NCI-H2107 (cell line): Measurements from ENCODE around the gene AJAP1.

Experiments
- DNase-seq: peaks from one replicate; lab custom pipeline; 2025; lab: John Stamatoyannopoulos, UW

AJAP1 gene

DNA sequence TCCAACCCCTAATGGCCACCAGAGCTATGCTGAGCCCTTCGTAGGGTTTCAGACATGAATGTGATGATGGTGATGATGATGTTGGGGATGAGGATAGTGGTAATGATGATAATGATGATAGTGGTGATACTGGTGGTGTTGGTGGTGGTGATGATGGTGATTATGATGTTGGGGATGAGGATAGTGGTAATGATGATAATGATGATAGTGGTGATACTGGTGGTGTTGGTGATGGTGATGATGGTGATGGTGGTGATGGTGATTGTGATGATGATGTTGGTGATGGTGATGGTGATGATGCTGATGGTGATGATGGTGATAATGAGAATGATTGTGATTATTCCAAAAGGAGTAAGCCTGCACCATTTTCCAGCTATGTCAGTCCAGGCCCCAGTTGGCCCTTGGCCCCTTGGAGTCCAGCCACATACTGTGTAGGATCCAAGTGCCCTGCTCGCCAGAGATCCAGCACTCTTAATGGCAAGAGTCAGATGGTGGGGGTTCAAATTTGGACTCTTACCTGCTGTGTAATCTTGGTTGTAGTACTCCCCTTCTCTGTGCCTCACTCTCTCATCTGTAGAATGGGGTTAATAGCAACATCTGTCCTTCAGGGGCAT, 28.3 kb downstream of the AJAP1 start:
- DNase-seq = no peak

DNA sequence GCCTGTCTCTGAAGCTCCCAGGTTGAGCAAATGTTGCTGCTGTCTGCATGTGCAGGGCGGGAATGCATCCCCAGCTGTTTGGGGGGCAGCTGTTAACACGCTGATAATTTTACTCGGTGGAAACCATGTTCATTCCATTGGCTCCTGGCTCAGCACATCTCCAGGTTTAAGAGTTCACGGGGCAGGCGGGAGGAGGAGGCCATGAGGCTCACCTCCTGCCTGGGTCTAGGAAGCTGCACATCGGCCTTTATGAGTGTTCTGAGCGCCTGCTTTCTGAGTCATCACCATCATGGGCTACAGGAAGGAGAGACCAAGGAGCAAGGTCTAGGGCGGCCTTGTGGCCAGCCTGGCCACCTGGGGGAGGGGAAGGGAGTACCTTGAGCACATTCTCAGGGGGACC, 29.7 kb downstream of the AJAP1 start:
- DNase-seq = no peak

DNA sequence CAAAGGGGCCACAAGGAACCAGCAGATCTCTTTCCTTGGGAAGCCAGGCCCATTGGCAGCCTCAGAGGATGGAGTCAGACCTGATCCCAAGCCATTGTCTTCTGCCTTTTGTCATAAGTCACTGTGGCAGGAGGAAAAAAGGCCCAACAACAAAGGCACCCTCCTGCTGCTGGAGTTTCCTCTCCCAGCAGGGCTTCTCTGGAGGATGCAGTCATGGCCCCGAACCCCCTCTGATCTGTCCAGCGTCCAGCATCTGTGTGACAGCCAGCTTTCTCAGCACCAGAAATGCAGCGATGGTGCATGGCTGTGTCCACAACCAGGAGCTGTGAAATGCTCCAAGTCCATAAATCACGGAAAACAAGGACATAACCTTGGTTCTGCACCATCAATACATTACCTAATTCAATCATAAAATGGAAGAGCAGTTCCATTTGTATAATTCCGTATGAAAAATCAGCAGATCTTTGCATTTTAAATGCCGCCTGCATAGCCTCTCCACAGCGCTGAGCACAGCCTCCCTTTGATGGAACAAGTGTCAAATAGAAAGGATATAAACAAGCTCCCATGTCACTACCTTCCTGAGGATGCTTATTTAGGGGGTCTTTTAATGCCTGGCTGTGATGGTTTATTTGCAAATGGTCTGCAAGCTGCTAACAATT, 30.6 kb downstream of the AJAP1 start:
- no peak for DNase-seq

DNA sequence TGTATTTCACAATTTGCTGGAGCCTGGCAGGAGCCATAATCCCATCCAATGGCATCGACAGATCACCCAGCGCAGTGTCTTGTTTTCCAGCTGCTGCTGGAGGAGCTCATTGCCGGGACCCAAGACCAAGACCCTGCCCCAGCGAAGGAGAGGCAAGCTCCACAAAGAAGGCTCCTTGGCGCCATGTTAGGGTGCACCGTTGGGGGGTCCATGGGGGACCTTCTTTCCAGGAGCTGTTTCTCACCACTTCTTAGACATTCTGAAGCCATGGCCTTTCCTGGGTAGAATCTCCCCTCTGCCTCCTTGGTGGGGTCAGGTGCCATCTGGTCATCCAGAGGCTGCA, 31.1 kb downstream of the AJAP1 start:
- no peak for DNase-seq

DNA sequence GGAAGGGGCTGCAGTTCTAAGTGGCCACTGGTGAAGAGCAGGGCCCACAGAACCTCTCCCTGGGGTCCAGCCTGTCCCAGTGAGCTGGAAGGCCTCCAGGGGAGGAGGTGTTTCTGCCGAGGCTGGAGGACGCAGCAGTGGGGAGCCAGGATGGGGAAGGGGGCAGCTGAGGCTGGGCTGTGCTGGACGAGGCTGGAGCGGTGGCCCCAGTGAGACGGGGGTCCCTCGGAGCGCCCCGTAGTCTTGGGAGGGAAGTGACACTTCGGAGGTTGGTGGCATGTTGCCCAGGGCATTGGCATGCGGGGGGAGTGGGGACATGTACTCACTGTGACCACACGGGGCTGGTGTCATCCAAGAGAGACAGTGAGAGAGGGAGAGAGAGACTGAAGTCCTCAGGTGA, 33.5 kb downstream of the AJAP1 start:
- no peak for DNase-seq

DNA sequence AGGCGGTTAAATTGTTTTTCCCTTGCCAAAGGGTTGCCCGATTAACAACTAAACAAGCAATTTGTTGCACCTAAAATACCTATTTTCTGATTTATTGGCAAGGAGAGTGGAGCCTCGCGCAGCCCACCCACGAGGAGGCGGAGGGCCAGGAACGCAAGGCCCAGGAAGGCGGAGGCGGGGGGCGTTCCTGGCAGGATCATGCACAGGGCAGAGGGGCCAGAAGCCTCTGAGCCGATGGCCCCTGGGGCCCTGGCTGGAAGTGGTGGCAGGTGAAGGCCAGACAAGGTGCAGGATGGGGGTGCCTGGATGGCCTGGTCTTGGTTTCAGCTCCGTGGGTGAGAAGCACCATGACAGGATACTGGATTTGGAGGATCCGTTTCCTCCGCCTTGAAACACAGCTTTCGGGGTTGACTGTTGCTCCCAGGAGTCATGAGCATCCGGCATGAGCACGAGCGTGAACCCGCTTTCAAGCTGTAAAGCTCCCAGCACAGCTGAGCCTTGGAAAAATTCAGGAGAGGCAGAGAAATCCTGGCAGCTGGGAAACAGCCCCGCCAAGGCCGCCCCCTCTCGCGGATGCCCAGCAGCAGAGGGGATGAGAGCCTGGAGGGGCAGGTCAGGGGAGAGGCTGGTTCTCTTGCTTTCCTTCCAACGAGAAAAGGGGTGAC, 35.0 kb downstream of the AJAP1 start:
- DNase-seq = no peak

DNA sequence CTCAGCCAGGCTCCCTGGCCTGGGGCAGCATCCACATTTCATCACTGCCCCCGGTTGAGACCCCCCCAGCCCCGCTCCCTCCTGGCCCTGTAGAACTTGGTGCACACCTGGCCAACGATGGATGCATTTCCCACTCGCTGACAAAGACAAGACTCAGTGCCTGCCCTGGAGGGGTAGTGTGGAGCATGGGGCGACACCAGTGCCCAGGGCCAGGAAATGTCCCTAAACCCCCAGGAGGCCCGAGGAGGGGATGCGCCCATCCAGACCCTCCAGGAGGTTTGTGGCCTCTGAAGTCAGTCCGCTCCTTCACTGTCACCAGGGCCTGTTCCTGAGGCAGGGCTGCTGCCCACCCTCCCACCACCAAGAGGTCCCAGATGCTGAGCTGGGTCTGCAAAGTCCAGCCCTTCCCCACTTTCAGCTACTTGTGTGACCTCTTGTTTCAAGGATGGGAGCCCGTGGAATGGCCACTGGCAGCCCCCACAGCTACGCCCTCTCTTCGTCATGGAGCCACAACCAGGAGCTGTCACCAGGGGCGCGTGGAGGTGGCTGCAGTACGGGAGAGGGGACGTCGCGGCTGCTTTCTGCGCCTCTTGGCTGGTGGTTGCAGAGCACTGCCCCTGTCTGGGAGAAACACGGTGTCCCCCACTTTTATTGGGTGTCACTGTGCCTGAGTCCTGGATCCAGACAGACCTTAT, 35.7 kb downstream of the AJAP1 start:
- DNase-seq = no peak

DNA sequence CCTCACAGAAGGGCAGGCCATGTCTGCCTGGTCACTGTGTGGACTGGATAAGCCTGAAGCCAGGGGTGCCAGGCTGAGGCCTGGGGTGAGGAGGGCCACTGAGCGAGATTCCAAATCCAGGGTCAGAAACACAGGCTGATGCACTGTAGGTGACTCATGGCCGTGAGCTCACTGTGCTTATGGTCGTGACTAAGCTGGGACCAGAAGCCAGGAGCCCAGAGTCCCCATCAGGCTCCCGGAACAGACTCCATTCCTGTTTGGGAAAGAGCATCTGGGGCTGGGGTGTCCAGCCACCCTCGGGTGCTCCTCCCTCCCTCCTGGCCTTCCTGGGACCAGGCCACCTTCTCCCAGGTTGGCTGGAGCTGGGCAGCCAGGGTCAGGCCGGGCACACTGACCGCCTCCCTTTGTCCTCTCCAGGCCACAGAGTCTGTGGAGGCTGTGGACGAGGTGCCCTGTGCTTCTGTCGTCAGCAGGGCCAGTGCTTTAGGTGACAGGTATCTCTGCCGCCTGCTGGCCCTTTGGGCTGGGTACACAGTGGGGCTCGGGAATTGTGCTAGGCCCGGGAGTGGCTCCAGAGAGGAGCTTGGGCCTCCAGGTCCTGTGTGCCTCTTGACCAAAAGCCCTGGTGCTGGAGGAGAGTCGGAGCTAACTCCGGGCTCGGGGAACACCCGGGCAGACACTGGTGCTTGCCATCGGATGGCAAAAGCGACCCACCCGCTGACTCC, 36.7 kb downstream of the AJAP1 start:
- no peak for DNase-seq

DNA sequence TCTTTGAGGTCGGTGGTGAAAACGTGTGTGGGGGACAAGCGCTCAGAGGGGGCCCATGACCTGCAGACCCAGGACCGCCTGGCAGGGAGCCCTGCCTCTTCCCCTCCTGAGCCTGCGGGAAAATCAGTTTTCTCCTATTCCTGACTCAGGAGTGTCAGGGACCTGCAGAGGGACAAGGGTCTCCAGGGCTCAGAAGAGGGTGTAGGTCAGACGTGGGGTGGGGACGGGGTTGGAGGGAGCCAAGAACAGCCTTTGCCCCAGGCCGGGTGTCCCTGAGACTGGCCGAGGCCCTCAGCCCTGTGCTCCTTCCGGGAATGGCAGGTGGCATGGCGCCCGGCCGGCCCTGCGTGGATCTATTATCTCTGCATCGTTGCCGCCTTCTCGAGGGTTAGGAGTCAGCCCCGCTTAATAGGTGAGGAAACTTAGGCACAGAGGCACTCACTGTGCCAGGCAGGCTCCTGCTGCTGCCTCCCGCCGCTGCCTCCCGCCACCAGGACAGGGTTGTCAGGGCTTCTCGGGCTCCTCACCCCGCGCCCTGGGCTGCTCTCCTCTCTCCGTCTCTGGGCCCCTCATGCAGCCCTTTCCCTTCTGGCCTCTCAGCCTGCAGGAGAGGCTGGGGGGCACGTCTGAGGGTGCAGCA, 37.5 kb downstream of the AJAP1 start:
- no peak for DNase-seq

DNA sequence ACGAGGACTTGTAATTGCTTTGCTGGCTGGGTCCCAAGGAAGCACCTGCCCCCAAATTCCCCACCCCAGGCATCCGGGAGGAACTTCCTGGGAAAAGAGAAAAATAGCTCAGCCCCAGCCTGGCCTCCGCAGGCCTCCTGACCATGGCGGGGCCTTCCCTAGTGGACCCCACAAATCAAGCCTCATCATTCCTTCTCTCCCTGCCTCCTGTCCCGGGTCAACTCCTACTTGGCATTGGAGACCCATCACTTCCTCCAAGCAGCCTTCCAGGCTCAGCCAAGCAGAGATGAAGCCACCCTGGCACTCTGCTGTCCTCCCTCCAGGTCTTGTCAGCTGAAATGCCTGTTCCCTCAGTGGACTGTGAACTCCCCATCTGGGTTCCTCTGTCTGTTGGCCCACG, 38.0 kb downstream of the AJAP1 start:
- DNase-seq = no peak

DNA sequence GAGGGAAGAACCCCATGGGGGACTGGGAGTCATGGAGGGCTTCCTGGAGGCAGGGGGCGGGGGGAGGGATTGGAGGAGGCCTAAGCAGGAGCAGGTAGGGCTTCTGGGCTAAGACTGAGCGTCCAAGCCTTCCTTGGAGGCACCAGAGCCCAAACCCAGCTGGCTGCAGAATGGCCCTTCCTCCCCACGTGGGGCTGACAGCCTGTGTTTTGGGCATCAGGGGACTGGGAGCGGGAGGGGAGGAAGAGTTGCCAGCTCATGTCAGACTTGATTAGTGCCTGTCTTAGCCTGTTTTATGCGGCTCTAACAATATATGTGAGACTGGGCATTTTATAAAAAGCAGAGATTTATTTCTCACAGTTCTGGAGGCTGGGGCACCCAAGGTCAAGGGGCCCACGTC, 38.9 kb downstream of the AJAP1 start:
- DNase-seq = no peak

DNA sequence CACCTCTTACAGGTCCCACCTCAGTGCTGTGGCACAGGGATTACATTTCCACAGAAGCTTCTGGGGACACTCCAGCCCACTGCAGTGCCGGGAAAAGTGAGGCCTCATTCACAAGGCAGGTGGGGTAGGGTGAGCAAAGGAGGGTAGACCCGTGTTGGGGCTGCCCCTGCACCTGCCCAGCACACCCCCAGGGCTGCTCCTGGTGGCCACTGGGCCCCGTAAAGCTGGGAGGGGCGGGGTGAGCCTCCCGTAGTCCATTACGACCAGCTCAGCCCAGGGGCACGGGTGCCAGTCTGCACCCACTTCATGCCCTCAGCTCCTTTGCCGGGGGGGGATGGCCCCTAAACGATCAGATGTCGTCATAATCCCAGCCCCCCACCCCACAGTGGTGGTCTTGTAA, 39.5 kb downstream of the AJAP1 start:
- DNase-seq = no peak

DNA sequence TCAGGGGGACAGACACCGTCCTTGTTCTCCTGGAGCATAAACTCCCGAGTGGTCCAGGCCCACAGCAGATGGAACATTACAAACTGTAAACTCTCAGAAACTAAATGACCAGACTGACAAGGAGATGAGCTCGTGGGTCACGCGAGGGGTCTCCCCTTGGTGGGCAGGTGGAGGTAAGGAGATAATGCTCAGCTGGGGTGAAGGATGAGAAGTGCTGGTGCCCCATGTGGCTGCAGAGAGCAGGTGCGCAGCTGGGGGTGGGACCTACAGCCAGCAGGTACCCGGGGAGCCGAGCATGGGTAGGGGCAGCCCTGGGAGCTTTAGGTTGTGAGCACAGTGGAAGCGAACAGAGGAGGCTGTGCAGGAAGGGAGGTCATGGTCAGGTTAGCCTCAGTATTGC, 40.1 kb downstream of the AJAP1 start:
- DNase-seq = no peak

DNA sequence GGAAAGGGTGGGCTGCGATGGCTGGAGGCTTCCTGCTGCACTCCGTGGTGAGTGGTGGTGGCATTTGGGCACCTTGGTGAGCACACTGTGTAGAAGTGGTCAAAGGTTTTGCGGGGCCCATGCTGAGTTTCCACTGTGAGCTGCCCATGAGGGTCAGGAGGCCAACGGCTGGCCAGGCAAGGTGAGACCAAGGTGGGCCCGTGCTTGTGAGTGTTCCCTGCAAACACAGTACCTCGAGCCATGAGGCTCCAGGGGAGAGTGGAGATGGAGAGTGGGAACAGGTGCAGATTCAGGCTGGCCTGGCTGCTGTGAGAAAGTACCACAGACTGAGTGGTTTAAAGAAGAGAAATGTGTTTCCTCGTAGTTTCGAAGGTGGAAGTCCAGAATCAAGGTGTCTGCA, 40.8 kb downstream of the AJAP1 start:
- no peak for DNase-seq

DNA sequence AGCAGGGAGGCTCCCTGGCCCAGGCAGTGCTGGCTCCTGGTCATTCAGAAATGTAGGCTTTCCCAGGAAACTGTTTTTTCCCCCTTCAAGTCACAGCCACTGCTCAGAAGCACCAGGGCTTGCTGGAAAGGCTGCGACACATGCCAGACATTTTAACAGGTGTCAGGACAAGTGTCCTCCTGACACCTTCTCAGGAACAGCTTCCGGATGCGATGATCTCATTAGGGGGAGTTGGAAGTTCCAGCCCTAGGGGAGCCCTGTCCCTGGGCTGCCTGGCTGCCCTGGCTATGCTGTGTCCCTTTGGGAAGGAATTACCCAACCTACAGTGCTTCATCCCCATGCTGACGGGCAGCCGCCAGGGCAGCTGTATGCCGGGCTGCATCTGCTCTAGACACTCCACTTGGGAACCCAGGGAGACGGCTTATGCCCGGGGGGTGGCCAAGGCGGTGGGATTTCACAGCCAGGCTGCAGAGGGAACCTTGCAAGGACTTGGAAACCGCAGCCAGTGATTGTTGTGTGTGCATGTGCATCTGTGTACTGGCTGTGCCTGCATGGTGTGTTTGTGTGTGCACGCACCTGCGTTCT, 41.8 kb downstream of the AJAP1 start:
- no peak for DNase-seq

DNA sequence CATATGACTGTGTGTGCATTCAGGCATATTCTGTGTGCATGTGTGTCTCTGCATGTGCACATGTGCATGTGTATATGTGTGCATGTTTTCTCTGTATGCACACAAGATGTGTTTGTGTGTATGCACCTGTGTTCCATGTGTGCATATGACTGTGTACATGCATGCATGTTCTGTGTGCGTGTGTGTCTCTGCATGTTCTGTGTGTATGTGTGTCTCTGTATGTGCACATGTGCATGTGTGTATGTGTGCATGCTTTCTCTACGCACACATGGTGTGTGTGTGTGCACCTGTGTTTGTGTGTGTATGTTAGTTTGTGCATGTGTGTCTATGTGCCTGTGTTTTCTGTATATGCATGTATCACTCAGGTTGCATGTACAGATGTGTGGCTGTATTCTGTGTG, 42.3 kb downstream of the AJAP1 start:
- no peak for DNase-seq

DNA sequence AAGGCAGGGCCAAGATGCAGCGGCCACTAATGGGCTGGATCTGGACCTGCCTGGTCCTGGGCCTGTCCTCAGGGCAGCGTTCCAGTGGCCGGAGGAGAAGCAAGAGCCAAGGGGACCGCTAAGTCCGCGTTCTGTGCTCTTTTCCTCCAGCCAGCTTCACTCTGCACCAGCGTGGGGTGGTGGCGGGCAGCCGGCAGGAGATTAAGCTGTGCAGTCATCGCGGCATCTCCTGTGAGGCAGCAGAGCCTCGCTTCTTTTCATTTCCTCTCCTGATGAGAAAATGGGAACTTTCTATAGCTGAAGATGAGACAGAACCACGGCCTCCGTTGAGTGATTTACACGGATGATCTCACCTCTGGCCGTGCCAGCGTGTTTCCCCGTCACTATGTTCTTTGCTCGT, 43.4 kb downstream of the AJAP1 start:
- DNase-seq = no peak

DNA sequence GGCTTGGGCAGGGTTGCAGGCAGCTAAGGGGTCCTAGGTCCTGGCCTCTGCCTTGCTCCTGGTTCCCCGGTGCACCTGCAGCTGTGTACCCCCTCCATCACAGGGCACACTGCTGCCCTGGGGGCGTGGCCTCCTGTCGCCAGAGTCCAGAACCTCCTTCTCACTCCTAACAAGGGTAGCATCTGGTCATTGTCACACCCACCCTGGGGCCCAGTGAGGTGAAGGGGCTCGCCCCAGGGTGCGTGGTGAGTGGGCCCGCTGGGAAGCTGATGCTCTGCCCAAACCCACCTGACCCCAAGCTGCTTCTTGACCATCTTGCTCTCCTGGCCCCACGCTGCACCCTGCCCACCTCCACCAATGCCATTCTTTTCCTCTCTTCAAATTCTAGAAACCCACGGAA, 44.5 kb downstream of the AJAP1 start:
- DNase-seq = no peak

DNA sequence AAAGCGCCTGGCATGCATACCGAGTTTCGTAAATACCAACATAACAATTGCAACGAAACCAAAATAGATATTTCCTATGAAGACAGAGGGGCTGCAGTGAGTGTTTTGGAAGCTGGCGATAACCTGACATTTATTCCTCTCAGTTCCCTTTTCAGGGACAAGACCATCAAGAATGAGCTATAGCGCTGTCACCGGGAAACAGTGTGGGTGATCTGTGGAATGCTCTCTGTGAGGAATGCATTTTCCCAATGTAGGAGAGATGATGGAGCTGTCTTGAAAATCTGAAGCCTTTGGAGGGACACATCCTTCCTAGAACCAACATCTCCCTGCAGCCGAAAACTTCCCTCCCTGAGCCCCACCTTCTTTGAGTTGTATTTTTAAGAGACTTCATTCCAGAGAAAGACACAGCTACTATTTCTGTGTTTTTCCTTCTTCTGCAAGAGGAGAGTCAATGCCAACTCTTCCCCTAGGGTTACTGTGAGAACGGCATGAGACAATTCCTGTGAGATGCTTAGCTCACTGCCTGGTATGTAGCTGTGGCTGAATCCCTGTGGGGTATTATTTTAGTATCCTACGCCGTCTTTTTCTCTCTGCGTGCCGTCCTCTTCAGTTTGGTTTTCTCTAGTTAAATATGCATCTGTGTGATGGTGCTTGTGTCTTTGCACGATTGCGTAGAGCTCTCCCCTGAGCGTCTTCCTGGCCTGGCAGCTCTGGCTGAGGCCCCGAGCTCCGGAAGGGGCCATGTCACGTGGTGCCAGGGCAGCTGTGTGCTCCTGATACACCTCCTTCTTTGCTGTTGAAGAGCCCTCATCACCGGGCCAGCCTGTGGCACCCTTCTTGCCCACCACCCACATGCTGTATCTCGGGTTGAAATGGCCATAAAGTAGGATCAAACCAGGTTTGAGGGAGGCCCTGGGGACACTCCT, 45.2 kb downstream of the AJAP1 start:
- no peak for DNase-seq

DNA sequence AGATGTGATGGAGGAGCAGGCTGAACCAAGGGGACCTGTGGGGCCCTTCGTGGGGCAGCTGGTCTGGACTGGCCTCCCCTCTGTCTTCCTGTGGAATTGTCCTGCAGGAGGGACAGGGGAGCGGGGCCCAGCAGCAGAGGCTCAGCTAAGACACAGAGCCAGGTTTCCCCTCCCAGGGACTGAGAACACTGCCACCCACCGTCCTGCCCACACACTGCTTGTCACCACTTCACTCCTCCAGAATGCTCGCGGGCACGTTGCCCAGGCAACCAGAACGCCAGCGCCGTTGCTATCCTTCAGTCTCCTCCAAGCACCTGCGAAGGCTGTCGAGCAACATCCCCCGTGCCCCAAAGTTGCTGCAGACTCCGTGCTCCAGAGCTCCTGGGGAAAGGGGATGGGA, 46.4 kb downstream of the AJAP1 start:
- no peak for DNase-seq

DNA sequence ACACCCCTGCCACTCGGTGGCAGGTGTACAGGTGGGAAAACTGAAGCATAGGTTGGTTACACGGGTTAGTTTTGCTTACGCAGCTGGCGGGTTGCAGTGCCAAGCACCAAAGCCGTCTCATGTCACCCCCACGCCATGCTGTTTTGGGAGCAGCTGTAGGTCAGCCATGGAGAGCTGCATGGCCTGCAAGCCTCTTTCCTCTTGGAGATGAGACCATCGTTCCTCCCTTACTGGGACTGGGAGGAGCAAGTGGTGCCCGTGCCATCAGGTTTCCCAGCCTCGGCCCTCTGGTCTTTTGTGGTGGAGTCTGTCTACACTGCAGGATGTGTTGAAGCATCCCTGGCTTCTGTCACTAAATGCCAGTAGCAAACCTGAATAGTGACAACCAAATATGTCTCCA, 46.9 kb downstream of the AJAP1 start:
- no peak for DNase-seq
